HUDEP-2 (cell line): ENCODE data around the gene CKAP5.

Experiments used
- DNase-seq, 76 experiments: peaks; one replicate each; lab custom pipeline; 2025; ENCODE audit not compliant: unreplicated experiment in 76 of 76; lab: John Stamatoyannopoulos, UW

CKAP5 gene

GRCh38 chr11:46706886-46707285 is 139.2 kb downstream of the CKAP5 start:
- DNase-seq, result no peak

- no peak for DNase-seq
These were observed 140.9 kb downstream of the CKAP5 start for GRCh38 chr11:46705070-46705688.

- peak in 1 of 76 experiments; percentile 58 for DNase-seq
These were observed 144.9 kb downstream of the CKAP5 start for GRCh38 chr11:46701078-46701654.

- peak; percentile 40 to 99 (median 97) for DNase-seq
These were observed 145.6 kb downstream of the CKAP5 start, which contains the start of the genes ARHGAP1 and ZNF408 for GRCh38 chr11:46700241-46701077. TSS of gene ARHGAP1 (minus strand) at chr11:46700619. CDS start at chr11:46696107, 4,512 bp downstream. TSS of gene ZNF408 (plus strand) at chr11:46701031. CDS start at chr11:46701048, 17 bp downstream.

- DNase-seq, result no peak
These were observed 147.5 kb downstream of the CKAP5 start for GRCh38 chr11:46698597-46698996.

- no peak for DNase-seq
These were observed 148.4 kb downstream of the CKAP5 start for GRCh38 chr11:46697723-46698122.

GRCh38 chr11:46697303-46697702 is 148.8 kb downstream of the CKAP5 start:
- no peak for DNase-seq

GRCh38 chr11:46696212-46696558 is 149.9 kb downstream of the CKAP5 start:
- no peak for DNase-seq

- DNase-seq, result no peak
These were observed 150.5 kb downstream of the CKAP5 start for GRCh38 chr11:46695345-46696211.

- DNase-seq, result no peak
These were observed 151.5 kb downstream of the CKAP5 start for GRCh38 chr11:46694607-46695006.

- DNase-seq, result no peak
These were observed 152.0 kb downstream of the CKAP5 start for GRCh38 chr11:46694072-46694471.

- no peak for DNase-seq
These were observed 152.5 kb downstream of the CKAP5 start for GRCh38 chr11:46693597-46694012.
